Activated T-cell treated with anti-CD3 and anti-CD28 coated beads for 48 hours (primary cell): Measurements from ENCODE around the gene CTAG1A.
"Not testable (repeated sequence)": the region's sequence is repeated elsewhere in the genome, so short reads cannot be mapped to it uniquely, and the experiment has no call there.

Source experiments
- DNase-seq: peaks from one replicate; pipeline ENCODE4 v3.0.0-alpha.2; 2020; ENCODE audit warnings: low read depth

Gene CTAG1A

DNA sequence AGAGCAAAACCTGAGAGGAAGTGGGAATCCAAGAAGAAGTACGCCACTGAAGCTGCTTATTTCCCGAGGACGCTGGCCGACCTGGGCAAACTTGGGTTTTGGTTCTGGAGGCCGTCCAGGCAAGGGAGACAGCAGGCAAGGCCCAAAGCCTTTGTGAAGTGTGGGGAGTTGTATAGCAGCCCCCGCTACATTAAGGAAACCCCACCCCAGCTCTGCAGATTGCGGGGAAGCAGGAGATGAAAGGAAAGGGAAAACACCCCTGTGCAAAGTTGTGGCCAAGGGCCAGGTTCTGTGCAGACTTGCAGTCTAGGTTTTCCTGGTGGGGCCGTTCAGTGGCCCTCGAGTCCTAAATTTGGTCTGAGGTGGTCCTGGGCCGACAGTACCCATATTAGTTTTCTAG, 11.9 kb upstream of the CTAG1A start:
- not testable (repeated sequence) for DNase-seq

DNA sequence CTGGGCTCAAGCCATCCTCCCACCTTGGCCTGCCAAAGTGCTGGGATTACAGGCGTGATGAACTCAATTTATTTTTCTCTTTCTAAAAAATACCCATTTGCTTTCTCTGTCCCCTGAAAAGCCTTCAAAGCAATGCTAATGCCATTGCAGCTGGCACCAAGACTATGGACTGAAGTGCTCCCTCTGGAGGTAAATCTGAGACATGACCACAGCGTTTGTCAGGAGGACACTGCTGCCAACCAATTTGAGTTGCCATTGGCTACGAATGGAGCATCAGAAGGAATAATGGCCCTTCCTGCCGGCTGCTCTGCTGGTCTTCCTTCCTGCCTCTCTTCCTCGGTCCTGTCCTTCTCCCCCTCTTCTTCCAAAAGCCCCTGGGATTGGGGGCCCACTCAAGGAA, 9.9 kb upstream of the CTAG1A start:
- DNase-seq: not testable (repeated sequence)

DNA sequence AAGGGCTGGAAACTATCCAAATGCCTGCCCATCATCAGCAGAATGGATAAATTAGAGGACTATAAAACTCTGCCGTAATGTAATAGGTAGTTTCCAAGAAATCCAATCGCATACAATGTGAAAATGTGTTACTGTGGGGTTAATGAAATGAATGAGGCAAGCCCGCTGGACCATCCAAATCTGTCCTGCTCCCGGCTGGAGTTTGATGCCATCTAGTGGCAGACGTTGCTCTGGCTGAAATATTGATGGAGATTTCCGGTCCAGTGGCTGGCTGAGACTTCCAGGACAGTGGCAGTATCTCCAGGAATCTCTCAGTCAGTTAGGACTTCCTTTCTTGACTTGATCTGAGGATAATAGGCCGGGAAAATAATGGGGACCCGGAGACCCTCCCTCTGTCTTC, 1.9 kb upstream of the CTAG1A start:
- not testable (repeated sequence) for DNase-seq

DNA sequence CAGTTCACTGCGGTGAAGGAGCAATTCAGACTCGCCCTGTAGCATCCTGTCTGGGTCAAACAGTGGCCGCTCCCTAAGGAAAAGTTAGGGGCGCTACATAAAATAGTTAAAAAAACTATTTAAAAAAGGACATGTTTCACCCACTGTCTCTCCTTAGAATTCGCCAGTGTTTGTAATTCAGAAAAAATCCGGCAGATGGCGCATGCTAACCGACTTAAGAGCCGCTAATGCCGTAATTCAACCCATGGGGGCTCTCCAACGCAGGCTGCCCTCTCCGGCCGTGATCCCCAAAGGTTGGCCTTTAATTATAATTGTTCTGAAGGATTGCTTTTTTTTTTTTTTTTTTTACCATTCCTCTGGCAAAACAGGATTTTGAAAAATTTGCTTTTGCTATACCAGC, 5.5 kb downstream of the CTAG1A start:
- DNase-seq: not testable (repeated sequence)

DNA sequence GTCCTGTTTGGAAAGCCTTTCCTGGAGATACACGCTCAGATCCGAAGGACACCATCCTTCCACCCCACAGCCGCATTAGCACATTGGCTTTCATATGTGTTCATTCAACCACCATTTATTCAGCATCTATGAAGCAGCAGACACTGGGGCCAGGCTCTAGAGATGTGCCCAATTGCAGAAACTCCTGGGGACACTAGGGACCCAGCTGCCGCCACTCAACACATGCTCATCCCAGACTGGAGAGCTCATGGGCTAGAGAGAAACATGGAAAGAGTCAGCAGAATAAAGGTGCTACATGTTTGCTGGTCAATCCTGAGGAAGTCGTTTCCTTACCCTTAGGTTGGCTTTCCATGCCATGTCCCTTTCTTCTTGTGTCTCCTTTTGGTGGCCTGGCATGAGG, 7.6 kb downstream of the CTAG1A start:
- no peak for DNase-seq

DNA sequence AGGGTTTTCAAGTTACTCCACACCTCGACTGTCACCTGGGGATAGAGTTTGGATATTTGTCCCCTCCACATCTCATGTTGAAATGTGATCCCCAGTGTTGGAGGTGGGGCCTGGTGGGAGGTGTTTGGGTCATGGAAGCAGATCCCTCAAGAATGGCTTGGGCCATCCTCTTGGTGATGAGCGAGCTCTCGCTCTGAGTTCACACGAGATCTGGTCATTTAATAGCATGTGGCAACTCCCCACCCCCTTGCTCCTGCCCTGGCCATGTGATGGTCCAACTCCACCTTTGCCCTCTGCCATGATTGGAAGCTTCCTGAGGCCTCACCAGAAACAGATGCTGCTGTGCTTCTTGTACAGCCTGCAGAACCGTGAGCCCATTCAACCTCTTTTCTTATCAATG, 8.3 kb downstream of the CTAG1A start:
- DNase-seq: no peak

DNA sequence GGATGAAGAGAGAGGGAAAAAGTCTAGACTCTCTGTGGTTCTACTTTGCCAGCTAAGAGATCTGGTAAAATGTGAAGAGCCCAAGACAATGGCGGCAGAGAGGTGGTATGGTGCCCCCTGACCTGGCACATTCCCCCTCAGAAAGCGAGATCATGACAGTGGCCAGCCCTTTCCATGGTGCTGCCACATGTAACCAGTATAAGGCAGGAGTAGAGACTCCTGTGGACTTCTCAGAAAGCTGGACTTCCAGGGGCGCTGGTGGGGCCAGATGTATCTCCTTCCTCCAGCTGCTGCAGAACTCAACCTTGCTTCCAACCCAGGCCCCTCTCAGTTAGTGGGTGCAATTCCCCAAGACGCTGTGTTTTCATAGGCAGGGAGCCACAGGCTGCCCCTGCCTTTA, 9.6 kb downstream of the CTAG1A start:
- no peak for DNase-seq

- DNase-seq: no peak
Observed at GRCh38 chrX:154595559-154596249, 10.8 kb downstream of the CTAG1A start.

DNA sequence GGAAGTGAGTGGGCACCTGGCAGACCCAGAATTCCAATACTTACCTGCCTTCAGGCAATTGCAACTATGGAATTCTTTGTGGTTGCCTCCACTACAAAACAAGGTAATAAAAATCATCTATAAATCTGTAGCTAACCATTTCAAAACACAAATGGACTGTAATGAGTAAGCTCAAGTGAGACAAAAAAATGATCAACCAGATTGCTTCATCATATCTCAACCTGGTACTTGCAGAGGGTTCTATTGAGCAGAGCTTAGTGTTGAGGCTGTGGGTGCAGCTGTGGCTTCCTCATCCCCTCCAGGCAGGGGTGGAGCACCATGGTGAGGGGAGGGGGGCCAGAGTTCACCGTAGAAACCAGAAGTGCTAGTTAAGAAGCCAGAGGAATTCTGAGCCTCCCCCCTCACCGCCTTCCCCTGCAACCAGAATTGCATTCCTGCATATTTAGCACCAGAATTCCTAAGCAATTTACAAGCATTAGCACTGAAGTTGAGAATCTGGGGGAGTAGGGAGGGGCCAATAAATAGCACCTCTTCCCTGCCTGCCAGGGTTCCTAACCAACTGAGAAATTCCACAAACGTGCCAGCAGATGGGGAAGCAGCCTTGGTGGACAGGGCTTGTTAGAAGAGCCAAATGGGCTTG, 11.5 kb downstream of the CTAG1A start:
- no peak for DNase-seq

- DNase-seq: no peak
Observed at GRCh38 chrX:154597221-154597620, 12.3 kb downstream of the CTAG1A start.

DNA sequence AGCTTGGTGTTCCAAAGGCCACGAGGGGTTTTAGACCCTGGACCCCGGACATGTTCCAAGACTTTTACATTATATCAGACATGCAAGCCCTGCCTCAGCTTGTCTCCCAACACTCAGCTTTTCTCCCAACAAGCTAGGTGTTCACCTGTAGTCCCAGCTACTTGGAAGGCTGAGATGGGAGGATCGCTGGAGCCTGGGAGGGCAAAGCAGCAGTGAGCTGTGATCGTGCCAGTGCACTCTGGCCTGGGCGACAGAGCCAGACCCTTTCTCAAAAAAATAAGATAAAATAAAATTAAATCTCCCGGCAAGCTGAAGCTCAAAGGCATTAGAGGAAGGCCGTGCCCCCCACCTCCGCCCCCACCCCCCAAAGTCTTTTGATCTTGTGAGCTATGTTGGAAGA, 13.7 kb downstream of the CTAG1A start:
- DNase-seq: no peak

DNA sequence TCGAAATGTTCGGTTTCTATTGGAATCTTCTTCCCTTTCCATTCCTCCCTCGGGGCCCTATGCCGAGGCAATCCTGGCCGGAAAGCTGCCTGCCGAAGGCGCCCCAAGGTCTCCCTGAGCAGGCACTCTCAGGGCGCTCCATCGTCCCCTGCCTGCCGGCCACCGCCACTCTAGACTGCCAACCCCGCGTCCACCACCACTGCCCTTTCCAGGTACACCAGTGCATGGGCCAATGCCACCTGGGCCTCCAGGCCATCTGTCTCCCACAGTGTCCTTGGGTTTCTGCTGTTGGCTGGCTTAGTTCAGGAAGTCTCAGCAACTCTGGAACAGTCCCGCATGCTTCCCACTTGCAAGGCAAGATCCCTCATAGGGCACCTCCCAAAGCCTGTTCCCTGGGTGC, 14.6 kb downstream of the CTAG1A start:
- no peak for DNase-seq

DNA sequence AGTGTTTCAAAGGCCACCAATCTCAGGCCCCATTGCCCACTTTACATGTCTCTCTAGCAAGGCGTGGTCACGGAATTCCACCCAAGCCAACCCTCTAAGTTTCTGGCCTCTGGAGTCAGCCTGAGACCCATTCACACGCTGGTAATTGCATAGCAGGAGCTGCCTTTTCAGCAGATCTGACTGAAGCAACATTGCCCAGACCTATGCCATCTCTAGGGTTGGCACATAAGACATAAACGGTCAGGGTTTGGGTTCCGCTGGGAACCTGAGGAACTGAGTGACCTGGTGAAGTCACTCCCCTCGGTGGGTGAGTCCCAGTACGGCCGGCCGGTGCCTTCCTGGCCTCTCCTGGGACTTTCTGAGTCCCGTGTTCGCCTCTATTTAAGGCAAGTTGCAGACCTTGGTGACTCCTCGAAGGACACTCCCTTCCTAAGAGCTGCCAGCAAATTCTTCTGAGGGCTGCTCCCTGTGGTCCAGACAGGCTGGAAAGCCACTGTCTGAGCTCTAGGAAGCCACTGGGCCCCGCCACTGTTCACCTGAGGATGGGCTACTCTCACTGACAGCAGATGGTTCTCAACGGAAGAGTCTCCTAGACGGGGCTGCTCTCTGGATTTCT, 15.9 kb downstream of the CTAG1A start:
- no peak for DNase-seq

DNA sequence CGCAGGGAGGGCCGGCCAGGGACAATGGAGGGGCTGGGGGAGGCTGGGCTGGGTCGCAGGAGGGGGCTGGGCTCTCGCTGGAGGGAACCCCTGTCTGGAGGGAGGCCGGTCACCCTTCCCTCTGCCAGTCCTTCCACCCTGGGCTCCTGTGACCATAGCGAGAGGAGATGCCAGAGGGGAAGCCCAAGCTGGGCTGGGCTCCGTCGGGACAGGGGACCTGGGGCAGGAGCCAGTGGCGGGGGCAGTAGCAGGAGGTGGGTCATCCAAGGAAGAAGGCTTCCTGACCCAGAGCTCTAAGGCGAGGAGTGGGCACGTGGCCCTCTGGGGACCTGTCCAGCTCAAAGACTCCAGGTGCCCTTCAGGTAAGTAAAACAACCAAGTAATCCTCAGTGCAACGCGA, 17.3 kb downstream of the CTAG1A start:
- no peak for DNase-seq

DNA sequence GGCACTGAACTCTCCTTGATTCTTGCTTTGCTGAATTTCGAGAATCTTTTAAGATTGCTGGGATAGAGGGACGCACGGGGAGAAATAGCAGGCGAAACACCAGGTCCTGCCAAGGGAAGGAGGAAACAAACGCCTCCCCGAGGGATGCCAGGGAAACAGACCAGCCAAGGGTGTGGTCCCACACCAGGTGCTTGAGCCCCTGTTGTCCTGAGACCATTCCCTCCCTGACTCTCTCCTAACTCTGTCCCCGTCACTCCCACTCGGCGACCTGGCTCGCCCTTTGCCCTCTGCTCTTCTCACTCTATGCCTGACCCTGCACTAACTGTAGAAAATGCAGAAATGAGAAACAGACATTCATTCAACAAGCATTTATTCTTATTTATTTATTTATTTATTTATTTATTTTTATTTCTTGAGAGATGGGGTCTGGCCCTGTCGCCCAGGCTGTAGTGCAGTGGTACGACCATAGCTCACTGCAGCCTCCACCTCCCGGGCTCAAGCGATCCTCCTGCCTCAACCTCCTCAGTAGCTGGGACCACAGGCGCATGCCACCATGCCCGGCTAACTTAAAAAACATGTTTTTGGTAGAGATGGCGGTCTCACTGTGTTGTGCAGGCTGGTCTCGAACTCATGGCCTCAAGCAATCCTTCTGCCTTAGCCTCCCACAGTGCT, 18.0 kb downstream of the CTAG1A start:
- no peak for DNase-seq

DNA sequence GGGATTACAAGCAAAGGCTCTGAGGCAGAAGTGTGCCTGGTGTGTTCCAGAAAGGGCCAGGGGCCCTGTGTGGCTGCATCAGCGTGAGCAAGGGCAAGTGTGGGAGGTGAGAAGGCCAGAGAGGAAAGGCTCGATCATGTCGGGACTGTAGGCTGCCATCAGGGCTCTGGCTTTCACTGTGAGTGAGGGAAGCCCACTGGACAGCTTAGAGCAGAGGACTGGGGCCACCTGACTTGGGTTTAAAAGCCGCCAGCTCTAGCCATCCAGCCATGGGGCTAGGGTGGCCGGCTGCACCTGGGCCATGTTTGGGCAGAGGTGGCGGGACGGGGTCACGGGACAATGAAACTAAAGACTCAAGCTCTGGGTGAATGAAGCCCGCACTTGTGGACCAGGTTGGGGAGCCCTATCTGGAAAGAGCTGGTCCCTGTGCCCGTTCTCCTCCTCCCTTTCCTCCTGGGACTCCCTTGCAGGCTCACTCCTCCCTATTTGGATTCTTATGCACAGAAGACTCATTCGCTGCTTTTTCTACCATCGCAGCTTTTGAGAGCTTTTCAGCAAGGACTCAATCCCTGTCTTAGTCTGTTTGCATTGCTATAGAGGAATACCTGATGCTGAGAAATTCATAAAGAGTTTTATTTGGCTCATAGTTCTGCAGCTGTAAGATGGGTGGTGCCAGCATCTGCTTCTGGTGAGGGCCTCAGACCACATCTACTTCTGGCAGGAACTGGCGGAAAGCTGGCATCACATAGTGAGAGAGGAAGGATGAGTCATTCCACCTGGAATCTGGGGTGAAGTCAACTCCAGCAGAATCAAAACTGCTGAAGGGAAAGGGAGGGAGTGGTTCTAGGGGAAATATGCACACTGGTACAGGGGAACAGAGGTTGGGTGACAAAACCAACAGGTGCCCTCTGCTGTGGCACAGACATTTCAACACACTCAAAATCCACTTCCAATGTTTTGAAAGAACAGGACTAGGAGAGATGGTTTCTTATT, 18.8 kb downstream of the CTAG1A start:
- no peak for DNase-seq

DNA sequence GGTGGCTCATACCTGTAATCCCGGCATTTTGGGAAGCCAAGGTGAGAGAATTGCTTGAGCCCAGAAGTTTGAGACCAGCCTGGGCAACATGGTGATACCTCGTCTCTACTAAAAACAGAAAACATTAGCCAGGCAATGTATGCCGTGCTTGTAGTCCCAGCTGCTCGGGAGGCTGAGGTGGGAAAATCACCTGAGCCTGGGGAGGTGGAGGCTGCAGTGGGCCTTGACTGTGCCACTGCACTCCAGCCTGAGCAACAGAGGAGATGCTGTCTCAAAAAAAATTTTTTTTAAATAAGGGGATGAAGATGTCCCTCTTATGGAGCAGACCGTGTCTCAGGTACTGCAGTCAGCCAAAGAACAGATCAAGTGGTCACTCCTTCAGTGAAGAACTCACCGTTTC, 20.6 kb downstream of the CTAG1A start:
- DNase-seq: no peak

DNA sequence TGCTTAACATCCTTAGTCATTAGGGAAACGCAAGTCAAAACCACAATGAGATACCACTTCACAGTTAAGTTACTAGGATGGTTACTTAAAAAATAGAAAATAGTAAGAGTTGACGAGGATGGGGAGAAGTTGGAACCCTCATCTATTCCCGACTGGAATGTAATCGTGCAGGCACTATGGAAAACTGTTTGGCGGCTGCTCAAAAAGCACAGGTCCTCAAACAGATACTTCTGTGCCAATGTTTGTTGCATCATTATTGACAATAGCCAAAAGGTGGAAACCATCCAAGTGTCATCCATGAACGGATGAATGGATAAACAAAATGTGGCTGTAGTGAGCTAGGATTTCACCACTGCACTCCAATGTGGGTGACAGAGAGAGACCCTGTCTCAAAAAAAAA, 22.4 kb downstream of the CTAG1A start:
- DNase-seq: no peak

DNA sequence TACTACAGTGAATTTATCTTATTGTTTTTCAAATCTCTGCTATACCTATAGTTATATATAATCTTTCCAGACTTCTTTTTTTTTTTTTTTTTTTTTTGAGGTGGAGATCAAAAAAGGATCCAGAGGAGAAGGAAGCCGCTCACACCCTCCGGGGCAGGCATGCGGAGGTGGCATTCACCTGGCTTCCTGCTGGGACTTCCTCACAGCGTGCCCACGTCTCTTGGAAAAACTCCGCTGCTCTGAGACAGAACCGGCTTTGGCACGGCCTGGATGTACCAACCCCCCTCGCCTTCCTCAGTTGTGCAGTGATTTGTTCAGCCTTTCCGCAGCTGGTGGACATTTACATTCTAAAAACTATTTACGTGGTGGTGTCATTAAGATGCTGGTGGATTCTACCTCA, 23.0 kb downstream of the CTAG1A start:
- not testable (repeated sequence) for DNase-seq

GRCh38 chrX:154608823-154609222, 23.9 kb downstream of the CTAG1A start:
- not testable (repeated sequence) for DNase-seq

DNA sequence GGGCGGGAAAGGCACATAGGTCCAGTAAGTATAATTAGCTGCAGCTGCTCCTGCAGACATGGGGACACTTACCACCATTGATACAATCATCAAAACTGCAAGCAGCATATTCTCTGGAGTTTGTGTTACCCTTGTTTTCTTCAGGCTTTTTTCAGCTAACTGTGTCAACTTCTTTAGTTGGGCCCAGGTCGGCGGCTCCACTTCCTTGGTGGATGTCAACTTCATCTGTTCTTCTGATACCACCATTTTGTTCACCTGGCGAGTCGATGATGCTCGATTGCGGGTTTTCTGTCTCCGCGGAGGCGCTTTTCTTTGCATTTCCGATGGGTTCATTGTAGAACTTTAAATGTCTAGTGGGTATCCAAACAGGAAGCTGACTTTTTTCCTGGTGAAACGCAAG, 26.2 kb downstream of the CTAG1A start:
- not testable (repeated sequence) for DNase-seq

GRCh38 chrX:154613586-154613985, 28.7 kb downstream of the CTAG1A start:
- not testable (repeated sequence) for DNase-seq
